HFF-Myc (cell line): ENCODE measurements around the gene ST7.

ENCODE experiments used
- DNase-seq: peaks from one replicate; pipeline ENCODE4 v3.0.0-alpha.2; 2011; ENCODE audit warnings: low read depth; ENCODE audit errors: extremely low read depth
- H3K4me3 ChIP-seq: replicated peaks from 2 replicates; pipeline ENCODE4 v1.5.1; 2011; ENCODE audit warnings: low read depth, mild to moderate bottlenecking, control low read depth, low read length
- CTCF ChIP-seq: IDR thresholded peaks from 2 replicates; pipeline ENCODE4 v1.5.1; 2012; ENCODE audit warnings: mild to moderate bottlenecking, low read depth, low read length, control low read depth; ENCODE audit errors: missing control alignments

ST7 gene

GRCh38 chr7:117085769-117086463, 132.6 kb downstream of the ST7 start:
- TF ChIP-seq CTCF: no peak
- DNase-seq: no peak
- H3K4me3 ChIP-seq: no peak overlapping the region

- no peak overlapping the region for H3K4me3 ChIP-seq
- no peak for DNase-seq
- TF ChIP-seq CTCF: no peak
These were observed 133.5 kb downstream of the ST7 start for GRCh38 chr7:117086788-117087187.

GRCh38 chr7:117087639-117088396, 134.5 kb downstream of the ST7 start:
- no peak for DNase-seq
- no peak overlapping the region for H3K4me3 ChIP-seq
- TF ChIP-seq CTCF: no peak

GRCh38 chr7:117088623-117089194, 135.4 kb downstream of the ST7 start:
- DNase-seq: no peak
- no peak for TF ChIP-seq CTCF
- H3K4me3 ChIP-seq: no peak overlapping the region

- TF ChIP-seq CTCF: no peak
- DNase-seq: no peak
- H3K4me3 ChIP-seq: no peak overlapping the region
These were observed 137.5 kb downstream of the ST7 start for GRCh38 chr7:117090791-117091190.

GRCh38 chr7:117091721-117092120, 138.4 kb downstream of the ST7 start:
- no peak for TF ChIP-seq CTCF
- no peak for DNase-seq

More at GRCh38 chr7:117091721-117092120, 138.4 kb downstream of the ST7 start:
- H3K4me3 ChIP-seq: no peak overlapping the region
